ENCODE results near the gene NR2F6. TPM values are rescaled to one million over a fixed set of nuclear protein-coding genes. Genes with fewer than 3 reads are reported as not detected.

NR2F6 gene
- total RNA-seq, 1 experiment from 2014 or later, result 35.2 TPM

- DNase-seq (ENCODE audit: low read depth, low spot score), result peak; percentile 97
- in situ Hi-C loops (cut with HindIII; ENCODE audit: low pct_unique_long_range_greater_than_20kb, low sequenced_read_pairs), result no loop called here
These were observed 21.5 kb upstream of the NR2F6 start, which contains the start of gene BABAM1 for GRCh38 chr19:17266975-17267788. Gene BABAM1, plus strand, starts transcription at chr19:17267443. Its CDS starts 1,364 bp downstream, at chr19:17268807.

GRCh38 chr19:17266589-17266974 is 20.9 kb upstream of the NR2F6 start:
- no peak for DNase-seq (ENCODE audit: low read depth, low spot score)
- in situ Hi-C loops (cut with HindIII; ENCODE audit: low pct_unique_long_range_greater_than_20kb, low sequenced_read_pairs), result no loop called here

- no peak for DNase-seq (ENCODE audit: low read depth, low spot score)
- in situ Hi-C loops (cut with HindIII; ENCODE audit: low pct_unique_long_range_greater_than_20kb, low sequenced_read_pairs), result no loop called here
These were observed 20.3 kb upstream of the NR2F6 start for GRCh38 chr19:17266026-17266425.

GRCh38 chr19:17264641-17264979 is 18.9 kb upstream of the NR2F6 start, which contains the start of gene USHBP1:
Gene USHBP1, minus strand, starts transcription at chr19:17264745. Its CDS starts 446 bp downstream, at chr19:17264299.
- DNase-seq (ENCODE audit: low read depth, low spot score), result no peak

GRCh38 chr19:17263712-17264640 is 18.3 kb upstream of the NR2F6 start:
- in situ Hi-C loops (cut with HindIII; ENCODE audit: low pct_unique_long_range_greater_than_20kb, low sequenced_read_pairs), result no loop called here
- DNase-seq (ENCODE audit: low read depth, low spot score), result no peak

More at GRCh38 chr19:17264641-17264979, 18.9 kb upstream of the NR2F6 start, which contains the start of gene USHBP1:
- in situ Hi-C loops (cut with HindIII; ENCODE audit: low pct_unique_long_range_greater_than_20kb, low sequenced_read_pairs), result no loop called here

GRCh38 chr19:17262557-17262956 is 16.8 kb upstream of the NR2F6 start:
- DNase-seq (ENCODE audit: low read depth, low spot score), result no peak
- in situ Hi-C loops (cut with HindIII; ENCODE audit: low pct_unique_long_range_greater_than_20kb, low sequenced_read_pairs), result no loop called here

GRCh38 chr19:17260842-17261325 is 15.2 kb upstream of the NR2F6 start:
- in situ Hi-C loops (cut with HindIII; ENCODE audit: low pct_unique_long_range_greater_than_20kb, low sequenced_read_pairs), result no loop called here
- peak; percentile 86 for DNase-seq (ENCODE audit: low read depth, low spot score)

- no peak for DNase-seq (ENCODE audit: low read depth, low spot score)
- in situ Hi-C loops (cut with HindIII; ENCODE audit: low pct_unique_long_range_greater_than_20kb, low sequenced_read_pairs), result no loop called here
These were observed 14.2 kb upstream of the NR2F6 start for GRCh38 chr19:17259934-17260333.

GRCh38 chr19:17259118-17259780 is 13.5 kb upstream of the NR2F6 start:
- in situ Hi-C loops (cut with HindIII; ENCODE audit: low pct_unique_long_range_greater_than_20kb, low sequenced_read_pairs), result no loop called here
- no peak for DNase-seq (ENCODE audit: low read depth, low spot score)

- in situ Hi-C loops (cut with HindIII; ENCODE audit: low pct_unique_long_range_greater_than_20kb, low sequenced_read_pairs), result no loop called here
- no peak for DNase-seq (ENCODE audit: low read depth, low spot score)
These were observed 10.4 kb upstream of the NR2F6 start for GRCh38 chr19:17256130-17256529.

- DNase-seq (ENCODE audit: low read depth, low spot score), result no peak
- in situ Hi-C loops (cut with HindIII; ENCODE audit: low pct_unique_long_range_greater_than_20kb, low sequenced_read_pairs), result no loop called here
These were observed 9.5 kb upstream of the NR2F6 start for GRCh38 chr19:17255150-17255621.

- in situ Hi-C loops (cut with HindIII; ENCODE audit: low pct_unique_long_range_greater_than_20kb, low sequenced_read_pairs), result no loop called here
- DNase-seq (ENCODE audit: low read depth, low spot score), result no peak
These were observed 8.9 kb upstream of the NR2F6 start for GRCh38 chr19:17254636-17255035.

- in situ Hi-C loops (cut with HindIII; ENCODE audit: low pct_unique_long_range_greater_than_20kb, low sequenced_read_pairs), result no loop called here
- DNase-seq (ENCODE audit: low read depth, low spot score), result no peak
These were observed 4.3 kb upstream of the NR2F6 start for GRCh38 chr19:17249887-17250548.

- DNase-seq (ENCODE audit: low read depth, low spot score), result no peak
- in situ Hi-C loops (cut with HindIII; ENCODE audit: low pct_unique_long_range_greater_than_20kb, low sequenced_read_pairs), result no loop called here
These were observed 2.5 kb upstream of the NR2F6 start for GRCh38 chr19:17248011-17248776.

- DNase-seq (ENCODE audit: low read depth, low spot score), result no peak
- in situ Hi-C loops (cut with HindIII; ENCODE audit: low pct_unique_long_range_greater_than_20kb, low sequenced_read_pairs), result no loop called here
These were observed 1.1 kb upstream of the NR2F6 start for GRCh38 chr19:17246681-17247425.

All from SK-MEL-5 (cell line).